T-helper 2 cell (primary cell): ENCODE results near the gene SYNM.
A peak's percentile ranks its signal among the peaks of the same experiment; 100 is the strongest.
"Not testable (repeated sequence)": the region's sequence is repeated elsewhere in the genome, so short reads cannot be mapped to it uniquely, and the experiment has no call there.

Experiments
- DNase-seq, 5 experiments: peaks; one replicate each; pipeline versions ENCODE4 v3.0.0 to v3.0.0-alpha.2; 2012 to 2022

SYNM gene

DNA sequence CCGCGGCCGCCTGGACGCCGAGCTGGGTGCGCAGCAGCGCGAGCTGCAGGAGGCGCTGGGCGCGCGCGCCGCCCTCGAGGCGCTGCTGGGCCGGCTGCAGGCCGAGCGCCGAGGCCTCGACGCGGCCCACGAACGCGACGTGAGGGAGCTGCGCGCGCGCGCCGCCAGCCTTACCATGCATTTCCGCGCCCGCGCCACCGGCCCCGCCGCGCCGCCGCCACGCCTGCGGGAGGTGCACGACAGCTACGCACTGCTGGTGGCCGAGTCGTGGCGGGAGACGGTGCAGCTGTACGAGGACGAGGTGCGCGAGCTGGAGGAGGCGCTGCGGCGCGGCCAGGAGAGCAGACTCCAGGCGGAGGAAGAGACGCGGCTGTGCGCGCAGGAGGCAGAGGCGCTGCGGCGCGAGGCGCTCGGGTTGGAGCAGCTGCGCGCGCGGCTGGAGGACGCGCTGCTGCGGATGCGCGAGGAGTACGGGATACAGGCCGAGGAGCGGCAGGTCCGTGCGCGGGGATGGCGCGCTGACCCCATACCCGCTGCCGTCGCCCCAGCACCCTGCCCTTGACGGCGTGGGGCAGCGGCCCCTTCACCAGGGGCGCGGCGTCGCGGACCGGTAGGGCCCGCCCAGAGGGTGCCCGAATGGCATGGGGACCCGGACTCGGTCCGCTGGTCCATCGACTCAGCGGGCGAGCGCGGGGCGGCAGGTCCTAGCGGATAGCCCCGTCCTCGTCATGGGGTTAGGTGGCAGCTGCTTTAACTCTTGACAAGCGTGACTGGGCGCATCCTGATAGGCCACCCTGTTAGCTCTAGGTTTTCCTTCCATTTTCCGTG is 848 bp downstream of the SYNM start:
- peak in 2 of 5 experiments; percentile 25 to 68 for DNase-seq

DNA sequence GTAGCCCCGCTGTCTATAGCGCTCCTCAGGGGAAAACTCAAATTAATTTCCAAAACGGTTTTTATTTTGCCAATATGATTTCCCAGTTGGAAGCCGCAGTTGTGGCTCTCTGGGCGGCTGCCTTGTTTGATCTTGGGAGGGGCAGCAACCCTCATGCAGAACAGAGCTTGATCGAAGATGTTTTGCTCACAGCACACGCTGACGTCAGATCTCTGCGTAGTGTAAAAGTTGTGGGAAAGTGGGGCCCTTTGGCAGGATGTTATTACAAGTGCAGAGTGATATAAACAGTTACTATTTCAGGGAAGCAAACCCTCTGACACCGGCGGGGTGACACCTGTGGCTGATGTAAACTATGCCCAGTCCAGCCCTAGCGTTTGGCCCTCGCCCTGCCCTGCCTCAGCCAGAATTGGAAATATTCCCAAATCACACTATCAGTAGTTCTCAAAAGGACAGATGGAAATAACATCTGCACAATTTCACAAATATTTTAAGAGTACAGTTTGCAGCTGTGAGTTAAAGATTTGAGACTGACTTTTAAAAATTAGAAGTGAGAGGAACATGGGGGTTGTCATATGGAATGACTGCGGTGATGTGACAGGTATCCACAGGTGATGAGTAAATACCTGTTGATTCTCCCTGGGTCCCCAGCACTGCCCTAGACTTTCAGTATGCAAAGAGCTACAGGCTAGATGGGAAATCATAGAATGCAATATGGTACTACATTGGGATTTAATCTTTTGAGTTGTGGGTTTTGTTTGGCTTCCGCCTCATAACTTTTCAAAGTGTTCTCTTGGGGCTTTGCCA is 1.7 kb downstream of the SYNM start:
- DNase-seq: peak in 2 of 5 experiments; percentile 35 to 38

DNA sequence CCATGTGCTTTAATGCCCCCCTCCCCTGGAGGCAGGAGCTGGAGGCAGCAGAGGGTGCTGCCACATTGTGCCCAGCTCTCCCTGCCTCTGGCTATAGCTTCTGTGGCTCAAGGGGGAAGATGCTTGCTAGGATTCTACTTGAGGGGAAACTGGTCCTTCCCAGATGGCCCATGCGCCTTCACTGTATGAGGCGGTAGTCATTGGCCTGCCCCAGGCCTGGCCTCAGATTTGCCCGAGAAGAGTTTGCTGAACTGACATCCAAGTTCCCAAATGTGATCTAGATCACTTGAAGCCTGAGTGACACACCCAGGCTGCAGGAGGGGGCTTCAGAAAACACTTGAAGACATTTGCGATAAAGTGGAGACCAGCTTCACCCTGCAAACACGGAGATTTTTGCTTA is 4.1 kb downstream of the SYNM start:
- DNase-seq: no peak

DNA sequence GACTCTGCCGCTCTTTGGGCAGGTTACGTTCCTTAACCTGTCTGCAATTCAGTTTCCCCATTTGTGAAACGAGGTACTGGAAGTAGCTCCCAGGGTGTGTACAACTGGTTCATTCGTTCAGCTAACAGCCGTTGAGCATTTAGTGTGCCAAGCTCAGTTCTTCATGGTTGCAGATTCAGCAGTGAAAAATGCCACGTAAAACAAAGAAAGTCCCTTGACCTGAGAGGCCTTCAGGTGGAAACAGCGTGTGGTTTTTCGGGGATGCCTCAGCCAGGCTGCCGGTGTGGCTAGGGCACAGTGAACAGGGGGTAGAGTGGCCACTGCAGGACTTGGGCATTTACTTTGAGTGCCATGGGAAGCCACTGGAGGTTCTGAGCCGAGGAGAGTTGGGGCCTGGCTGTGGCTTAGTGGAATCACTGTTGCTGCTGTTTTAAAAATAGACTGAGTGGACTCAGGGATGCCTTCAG is 4.7 kb downstream of the SYNM start:
- DNase-seq: no peak

GRCh38 chr15:99110093-99110492 is 5.2 kb downstream of the SYNM start:
- DNase-seq: no peak

DNA sequence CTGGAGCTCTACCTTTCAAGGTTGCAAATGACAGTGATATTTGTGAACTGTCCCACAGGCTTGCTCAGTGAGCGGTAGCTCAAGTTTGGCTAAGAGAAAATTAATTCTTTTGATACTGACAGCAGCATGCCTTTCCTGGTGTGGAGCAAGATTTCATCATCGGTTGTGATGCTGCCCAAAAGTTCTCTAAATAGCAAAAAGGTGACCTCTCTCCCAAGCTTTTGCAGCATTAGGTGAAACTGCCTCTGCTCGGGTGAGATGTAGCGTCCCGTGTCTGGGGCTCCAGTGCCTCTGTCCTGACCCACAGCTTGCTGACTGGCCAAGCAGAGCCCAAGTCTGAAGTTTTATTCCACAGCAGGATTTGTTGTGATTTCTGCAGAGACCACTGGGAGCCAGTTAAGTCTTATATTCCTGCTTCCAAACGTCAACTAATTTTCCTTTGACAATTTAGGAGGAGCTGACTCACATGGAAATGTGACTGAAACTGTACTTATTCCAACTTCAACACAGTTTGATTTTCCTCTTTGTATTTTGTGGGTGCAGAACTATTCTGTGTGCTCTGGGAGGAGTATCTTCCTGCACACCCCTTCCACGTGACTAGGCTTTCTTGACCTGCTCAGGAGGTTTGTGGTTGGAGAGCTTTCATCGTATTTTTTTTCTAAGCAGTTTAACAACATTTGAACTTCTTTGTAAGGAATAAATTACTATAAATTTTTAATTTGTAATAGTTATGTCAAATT is 5.9 kb downstream of the SYNM start:
- DNase-seq: no peak

DNA sequence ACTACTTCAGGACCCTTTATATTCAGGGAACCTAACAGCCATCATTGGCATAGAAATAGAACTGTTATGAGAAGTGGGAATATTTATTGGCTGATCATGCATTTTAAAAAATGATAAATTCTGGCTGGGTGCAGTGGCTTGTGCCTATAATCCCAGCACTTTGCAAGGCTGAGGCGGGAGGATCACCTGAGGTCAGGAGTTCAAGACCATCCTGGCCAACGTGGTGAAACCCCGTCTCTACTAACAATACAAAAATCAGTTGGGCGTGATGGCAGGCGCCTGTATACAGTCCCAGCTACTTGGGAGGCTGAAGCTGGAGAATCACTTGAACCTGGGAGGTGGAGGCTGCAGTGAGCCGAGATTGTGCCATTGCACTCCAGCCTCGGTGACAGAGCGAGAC is 6.8 kb downstream of the SYNM start:
- not testable (repeated sequence) for DNase-seq

DNA sequence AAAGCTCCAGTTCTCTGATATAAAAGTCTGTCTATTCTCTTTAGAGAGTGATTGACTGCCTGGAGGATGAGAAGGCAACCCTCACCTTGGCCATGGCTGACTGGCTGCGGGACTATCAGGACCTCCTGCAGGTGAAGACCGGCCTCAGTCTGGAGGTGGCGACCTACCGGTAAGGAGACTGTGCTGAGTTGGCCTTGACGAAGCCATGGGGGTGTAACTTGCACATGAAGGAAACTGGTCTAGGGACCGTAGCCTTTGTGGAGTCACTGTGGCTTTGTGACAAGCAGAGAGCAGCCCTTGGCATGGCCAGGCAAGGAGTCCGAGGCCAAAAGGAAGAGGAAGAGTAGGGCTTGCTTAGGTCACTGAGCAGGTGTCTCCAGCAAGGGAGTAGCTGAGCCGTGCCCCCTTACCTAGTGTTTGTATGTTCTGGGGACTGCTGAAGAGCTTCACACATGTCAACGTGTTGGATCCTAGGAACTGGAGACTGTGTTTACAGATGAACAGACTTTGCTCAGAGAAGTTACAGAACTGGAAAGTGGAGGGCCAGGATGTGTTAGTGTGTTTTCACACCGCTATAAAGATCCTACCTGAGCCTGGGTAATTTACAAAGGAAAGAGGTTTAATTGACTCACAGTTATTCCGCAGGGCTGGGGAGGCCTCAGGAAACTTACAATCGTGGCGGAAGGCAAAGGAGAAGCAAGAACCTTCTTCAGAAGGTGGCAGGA is 8.8 kb downstream of the SYNM start:
- DNase-seq: no peak

- DNase-seq: no peak
These were observed 9.8 kb downstream of the SYNM start for GRCh38 chr15:99114511-99115299.

- DNase-seq: no peak
These were observed 10.7 kb downstream of the SYNM start for GRCh38 chr15:99115300-99116215.

DNA sequence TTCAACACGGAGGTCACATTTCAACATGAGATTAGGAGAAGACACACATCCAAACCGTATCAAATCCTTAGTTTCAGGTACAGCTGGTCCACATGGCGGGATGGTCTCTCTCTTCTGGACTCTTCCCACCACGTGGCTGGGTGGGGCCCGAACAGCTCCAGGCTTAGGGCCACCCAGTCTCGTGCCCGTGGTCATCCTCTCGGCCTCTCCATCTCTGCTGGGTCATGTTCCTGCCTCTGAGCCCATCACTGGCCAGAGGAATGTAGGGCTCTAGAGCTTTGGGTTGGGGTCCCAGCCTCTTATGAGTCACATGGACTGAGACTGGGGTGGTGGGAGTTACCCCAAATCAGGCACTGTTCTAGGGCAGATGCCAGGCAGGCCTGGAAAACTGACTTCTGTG is 12.2 kb downstream of the SYNM start:
- no peak for DNase-seq

DNA sequence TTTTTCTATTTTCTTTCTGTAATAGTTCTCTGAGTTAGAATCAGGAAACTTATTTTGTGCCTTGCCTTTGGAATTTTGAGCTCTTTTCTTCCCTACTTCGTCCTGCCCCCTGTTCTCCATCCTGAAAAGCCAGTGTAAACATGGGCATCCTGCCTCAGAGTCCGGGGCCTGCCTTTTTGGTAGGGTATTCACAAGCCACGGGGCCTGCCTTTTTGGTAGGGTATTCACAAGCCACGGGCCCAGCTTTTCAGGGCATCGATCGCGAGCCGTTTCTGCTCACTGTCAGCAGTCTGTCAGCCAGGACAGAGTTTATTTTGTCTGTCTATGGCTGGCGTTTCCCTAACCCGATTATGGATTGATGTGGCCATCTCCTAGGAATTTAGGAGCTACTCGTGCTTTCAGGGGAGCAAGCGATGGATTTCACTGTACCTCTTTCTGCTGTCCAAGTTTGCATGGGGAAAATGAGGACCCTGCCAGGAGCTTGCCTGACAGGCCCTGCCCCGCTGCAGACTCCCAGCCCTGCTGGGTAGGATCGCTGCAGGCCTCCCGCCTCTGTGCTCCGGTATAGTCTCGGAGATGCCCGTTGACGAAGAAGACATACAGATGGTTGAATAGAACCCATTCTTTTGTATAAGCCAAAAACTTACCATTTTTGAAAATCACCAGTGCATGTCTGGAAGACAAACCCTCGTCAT is 12.8 kb downstream of the SYNM start:
- DNase-seq: no peak

DNA sequence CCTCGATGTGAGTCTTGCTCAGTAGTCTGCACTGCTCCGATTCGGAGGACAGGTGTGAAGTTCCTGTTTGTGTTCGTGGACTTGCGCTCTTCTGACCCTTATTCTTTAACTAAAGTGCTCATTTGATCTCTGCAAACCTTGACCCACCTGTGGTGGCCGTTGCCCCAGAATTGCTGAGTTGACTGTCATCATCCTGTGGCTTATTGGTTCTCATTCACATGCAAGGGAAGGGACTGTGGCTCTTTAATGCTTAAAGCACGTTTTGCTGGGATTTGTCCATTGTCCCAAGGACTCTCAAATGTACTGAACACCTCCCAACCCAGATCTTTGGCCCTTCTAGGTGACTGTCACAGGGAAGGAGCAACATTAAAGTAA is 13.4 kb downstream of the SYNM start:
- DNase-seq: no peak

- DNase-seq: no peak
These were observed 14.1 kb downstream of the SYNM start for GRCh38 chr15:99118801-99119546.

DNA sequence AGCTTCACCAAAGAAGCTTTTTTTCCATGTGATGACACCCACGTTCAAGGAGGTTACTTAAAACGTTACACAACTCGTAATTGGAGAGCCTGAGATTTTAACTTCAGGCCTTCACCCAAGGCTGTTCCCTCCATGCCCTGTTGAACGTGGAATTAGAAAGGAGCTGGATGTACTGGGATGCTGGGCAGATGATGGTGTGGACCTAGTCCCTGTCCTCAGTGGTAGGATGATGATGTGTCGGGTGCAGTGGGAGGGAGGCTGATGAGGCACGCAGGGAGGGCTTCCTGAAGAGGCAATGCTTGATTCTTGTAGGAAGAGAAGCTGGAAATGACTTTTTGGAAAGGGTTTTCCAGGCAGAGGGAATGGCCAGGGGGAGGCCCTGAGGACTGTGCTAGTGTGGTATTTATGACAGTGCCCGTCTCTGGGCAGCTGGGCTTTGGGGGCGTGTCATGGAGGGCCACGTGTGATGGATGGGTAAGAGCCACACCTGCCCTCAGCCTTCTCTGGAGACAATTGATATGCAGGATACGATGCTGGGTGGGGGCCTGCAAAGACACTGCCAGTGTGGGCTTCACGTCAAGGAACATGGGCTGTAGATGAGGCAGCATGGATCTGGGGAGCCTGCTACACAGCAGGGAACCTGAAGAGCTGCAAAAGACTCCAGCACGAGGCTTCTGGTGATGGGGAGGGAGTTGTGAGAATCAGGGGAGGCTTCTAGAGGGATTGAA is 15.3 kb downstream of the SYNM start:
- no peak for DNase-seq

DNA sequence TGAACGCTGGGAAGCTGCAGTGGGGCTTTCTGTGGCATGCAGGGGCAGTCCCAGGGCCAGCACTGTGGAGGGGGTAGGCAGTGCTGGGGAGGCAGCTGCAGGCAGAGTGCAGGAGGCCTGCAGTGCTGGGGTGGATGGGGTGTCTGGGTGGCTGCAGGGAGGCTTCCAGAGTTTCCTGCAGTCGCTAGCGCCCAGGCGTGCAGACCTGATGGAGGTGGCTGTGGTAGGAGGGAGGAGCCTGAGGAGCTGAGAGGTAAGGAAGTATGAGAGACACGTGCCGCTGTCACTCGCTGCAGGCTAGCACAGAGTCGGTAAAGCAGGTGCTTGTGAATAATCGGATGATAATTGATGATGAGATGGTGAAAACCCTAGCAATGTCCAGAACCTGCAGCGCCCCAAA is 16.3 kb downstream of the SYNM start:
- no peak for DNase-seq

GRCh38 chr15:99121691-99122410 is 17.0 kb downstream of the SYNM start:
- DNase-seq: no peak
